Ishikawa (cell line): Measurements from ENCODE around the gene MAP3K15.

Source experiments
- CEBPB ChIP-seq: IDR thresholded peaks from 2 replicates; pipeline ENCODE4 v1.6.1; 2012
- EP300 ChIP-seq: IDR thresholded peaks from 2 replicates; pipeline ENCODE4 v1.6.1; 2012; ENCODE audit warnings: borderline replicate concordance
- RAD21 ChIP-seq: IDR thresholded peaks from 2 replicates; pipeline ENCODE4 v1.6.1; 2012; ENCODE audit warnings: low read depth
- REST ChIP-seq: IDR thresholded peaks from 2 replicates; pipeline ENCODE4 v1.6.1; 2012; ENCODE audit warnings: low read depth, mild to moderate bottlenecking
- ZBTB7A ChIP-seq: IDR thresholded peaks from 2 replicates; pipeline ENCODE4 v1.6.1; 2012; ENCODE audit warnings: low read depth
- TF ChIP-seq, protein P1 (sequence below): IDR thresholded peaks from 2 replicates; pipeline ENCODE4 v1.6.1; 2012

GRCh38 chrX:19549838-19550237, 34.5 kb upstream of the MAP3K15 start:
- TF ChIP-seq CEBPB (no peak), REST (no peak), EP300 (no peak), RAD21 (no peak), ZBTB7A (no peak)
- TF ChIP-seq, protein P1, sequence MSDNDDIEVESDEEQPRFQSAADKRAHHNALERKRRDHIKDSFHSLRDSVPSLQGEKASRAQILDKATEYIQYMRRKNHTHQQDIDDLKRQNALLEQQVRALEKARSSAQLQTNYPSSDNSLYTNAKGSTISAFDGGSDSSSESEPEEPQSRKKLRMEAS = no peak
